HG03378 (cell line): ENCODE results near the gene ALAS1.
A peak's percentile ranks its signal among the peaks of the same experiment; 100 is the strongest.
"Not testable (repeated sequence)": the region's sequence is repeated elsewhere in the genome, so short reads cannot be mapped to it uniquely, and the experiment has no call there.

ENCODE experiments used
- ATAC-seq: cut with Tn5 transposase; IDR thresholded peaks from one replicate; pipeline ENCODE4 v1.9.1; 2021; ENCODE audit warnings: mild to moderate bottlenecking, moderate library complexity; ENCODE audit not compliant: unreplicated experiment

The ALAS1 gene

DNA sequence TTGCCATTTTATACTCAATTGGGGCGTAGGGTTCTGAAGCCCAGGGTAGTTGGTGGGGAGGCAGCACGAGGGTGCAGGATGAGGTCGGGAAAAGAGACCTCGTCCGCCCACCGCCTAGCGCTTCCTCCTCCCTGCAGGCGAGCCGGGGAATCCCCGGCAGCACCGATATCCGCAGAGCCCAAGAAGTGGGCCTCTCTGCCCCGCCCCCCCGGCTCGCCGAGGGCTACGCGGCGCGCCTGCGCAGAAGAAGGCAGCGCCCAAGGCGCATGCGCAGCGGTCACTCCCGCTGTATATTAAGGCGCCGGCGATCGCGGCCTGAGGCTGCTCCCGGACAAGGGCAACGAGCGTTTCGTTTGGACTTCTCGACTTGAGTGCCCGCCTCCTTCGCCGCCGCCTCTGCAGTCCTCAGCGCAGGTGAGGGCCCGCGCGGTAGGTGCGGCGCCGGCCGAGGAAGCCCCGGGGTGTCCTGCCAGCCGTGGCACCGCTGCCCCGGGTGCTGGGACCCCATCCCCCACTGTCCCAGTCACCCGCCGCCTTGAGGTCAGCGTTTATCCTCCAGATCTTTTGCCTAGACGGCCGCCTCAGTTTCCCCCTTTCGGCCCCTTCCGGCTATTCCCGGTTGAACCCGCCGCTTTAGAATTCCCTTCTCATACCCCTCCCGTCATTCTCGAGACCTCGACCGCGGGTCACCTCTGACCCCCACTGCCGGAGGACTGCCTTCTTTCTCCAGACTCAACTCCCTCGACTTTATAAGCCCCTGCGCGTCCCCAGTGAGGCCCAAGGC lies at the start of gene ALAS1:
Gene ALAS1 (plus strand): TSS at position 319 of the 784 bp plus-strand sequence. CDS start 1,082 bp downstream, outside the sequence.
- peak; percentile 82 for ATAC-seq

DNA sequence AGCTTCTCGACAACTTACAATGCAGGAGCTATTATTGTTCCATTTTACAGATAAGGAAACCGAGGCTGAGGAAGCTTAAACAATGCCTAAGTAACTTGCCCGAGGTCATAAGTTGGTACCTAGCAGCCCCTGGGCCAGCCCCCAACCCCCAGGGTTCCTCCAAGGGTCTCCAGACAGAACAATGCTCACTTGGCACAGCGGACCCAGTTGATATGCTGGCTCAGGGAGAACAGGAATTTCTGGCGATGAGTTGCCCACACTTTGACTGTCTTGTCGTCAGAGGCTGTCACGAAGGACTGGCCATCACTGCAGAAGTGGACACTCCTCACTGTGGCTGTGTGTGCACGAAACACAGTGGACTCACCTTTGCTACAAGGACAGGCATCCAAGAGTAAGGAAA lies 48.9 kb upstream of the ALAS1 start:
- no peak for ATAC-seq

DNA sequence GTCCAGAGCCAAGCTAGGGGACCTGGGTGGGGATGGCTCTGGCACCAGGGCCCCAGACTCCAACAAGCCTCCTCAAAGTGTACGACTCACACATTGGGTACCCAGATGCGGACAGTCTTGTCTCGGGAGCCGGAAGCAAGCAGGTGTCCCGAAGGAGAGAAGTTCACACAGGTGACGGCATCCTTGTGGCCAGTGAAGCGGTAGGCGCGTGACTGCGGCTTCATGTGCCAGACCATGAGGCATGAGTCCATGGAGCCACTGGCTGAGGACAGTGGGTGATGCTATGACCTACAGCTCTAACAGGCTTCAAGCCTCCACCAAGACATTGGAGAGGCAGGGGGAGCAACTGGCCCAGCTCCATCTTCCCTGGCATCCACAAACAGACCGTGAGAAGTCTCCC lies 48.2 kb upstream of the ALAS1 start:
- ATAC-seq, result no peak

DNA sequence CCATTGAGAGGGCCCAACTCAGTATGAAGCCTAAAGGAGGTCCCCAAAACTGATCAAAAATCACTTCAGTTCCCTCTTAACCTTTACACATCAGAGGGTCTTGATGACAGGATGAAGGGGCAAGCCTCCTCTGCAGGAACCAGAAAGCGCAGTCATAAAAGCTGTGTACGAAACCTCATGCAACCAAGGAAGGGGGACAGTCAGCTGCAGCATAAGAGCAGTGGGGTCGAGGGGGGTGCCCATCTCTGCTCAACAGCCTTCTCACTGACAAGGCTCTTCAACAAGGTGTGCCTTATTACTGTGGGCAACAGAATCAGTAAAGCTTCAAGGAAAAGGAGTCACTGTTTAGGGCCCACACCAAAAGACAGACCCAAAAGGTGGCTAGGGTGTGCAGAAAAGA lies 47.6 kb upstream of the ALAS1 start:
- no peak for ATAC-seq

DNA sequence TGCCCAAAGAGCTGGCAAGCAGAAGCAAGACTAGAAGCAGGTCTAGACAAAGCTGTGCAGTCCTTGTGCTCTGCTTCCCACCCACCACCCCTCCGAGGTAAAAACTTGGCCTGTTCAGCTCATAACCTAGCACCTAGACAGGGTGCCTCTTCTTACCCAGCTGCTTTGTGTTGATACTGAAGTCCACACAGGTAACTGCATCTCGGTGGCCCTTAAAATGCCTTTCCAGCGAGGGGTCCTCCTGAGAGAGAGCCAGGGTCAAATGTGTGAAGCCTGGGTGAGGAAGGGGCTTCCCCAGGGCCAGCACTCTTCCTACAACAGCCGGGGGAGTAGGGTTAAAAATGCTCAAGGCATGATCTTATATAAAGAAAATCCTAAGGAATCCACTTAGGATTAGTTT lies 47.1 kb upstream of the ALAS1 start:
- no peak for ATAC-seq

DNA sequence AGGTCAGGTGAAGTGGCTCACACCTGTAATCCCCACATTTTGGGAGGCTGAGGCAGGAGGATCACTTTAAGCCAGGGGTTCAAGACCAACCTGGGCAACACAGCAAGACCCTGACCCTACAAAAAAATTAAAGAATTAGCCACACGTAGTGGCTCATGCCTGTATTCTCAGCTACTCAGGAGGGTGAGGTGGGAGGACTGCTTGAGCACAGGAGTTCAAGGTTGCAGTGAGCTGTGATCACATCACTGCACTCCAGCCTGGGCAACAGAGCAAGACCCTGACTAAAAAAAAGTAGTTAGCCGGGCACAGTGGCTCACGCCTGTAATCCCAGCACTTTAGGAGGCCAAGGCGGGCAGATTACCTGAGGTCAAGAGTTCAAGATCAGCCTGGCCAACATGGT lies 46.0 kb upstream of the ALAS1 start:
- not testable (repeated sequence) for ATAC-seq

DNA sequence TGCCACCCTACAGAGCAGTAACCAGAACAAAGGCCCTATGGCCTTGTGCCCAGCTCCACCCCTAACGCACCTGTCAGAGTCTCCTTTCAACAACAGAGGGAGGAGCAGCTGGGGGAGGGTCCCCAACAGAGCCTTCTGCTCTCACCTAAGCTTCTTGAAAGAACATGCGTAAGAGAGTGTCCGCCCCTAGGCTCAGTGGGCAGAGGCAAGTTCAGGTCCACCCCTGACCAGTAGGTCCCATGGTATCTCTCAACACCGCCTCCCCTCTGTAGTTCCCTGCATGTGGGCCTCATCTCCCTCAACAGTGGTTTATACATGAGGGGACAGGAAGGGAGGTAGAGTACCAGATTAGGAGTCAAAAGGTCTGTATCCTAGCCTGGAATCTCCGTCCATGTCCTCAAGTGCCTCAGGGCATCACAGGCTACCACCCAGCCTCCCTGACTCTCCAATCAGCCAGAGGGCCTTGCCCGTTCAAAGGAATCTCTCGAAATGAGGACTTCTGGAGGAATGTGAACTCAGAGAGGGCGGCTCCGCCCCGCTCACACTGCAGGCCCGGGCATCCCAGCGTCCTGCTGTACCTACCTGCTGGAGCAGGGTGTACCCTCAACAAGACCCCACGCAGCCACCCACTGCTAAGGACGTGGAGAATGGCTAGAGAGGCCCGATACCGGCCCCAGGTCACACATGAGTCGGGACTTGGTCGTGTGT lies 44.4 kb upstream of the ALAS1 start:
- peak; percentile 25 for ATAC-seq

DNA sequence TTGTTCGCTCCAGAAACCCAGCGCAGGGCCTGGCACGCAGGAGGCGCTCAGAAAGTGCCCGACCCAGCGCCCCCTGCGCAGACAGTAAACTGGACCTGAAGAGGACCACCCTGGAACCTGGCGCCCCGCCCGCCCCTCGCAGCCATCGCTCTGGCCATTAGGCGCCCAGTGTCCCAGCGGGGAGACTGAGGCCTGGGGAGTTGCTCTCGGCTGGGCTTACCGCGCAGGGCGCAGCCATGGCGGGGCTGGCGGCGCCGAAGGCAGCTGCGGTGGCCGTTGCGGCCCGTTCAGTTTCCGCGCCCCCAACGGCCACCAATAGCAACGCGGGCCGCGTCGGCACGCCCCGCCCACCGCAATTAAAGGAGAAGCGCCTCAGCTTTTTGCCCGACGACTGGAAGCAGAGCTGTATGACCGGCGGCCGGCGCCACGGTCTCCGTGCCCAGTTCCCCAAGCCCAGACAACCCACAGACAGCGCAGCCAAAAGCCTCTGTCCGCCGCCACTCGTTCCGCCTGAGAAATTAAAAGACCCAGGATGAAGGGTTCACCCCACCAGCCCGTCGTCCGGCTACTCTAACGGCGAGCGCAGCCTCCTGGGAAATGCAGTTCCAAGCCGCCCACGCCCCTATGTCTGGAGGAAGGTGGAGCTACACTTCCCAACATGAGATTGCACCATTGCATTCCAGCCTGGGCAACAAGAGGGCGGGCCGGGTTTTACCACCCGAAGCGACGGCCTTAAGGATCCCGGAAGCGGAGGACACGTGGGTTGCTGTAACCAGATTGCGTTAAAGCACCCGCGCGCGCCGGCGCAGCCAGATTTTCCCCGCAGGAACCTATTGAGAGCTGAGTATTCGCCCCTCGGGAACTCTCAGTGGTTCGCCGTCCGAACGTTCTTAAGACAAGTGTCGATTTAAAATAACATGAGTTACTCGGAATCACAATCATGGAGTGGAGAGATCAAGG lies 43.5 kb upstream of the ALAS1 start, which contains the start of gene POC1A:
Gene POC1A (minus strand): TSS at position 289 of the 960 bp plus-strand sequence. CDS start 51 bp downstream, at position 238.
- peak; percentile 70 for ATAC-seq

DNA sequence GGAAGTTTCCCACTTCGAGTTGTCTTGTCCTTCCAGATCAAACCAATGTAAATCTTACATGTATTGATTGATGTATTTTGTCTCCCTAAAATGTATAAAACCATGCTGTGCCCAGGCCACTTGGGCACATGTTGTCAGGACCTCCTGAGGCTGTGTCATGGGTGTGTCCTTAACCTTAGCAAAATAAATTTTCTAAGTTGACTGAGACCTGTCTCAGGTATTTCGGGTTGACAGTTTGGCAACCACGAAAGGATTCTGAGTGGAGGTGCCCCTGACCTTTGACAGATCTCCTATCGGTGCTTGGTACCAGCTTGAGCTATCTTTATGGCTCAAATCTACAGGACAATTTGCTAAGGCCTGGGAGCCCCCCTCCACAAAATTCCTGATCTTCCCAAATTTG lies 42.0 kb upstream of the ALAS1 start:
- ATAC-seq, result no peak

DNA sequence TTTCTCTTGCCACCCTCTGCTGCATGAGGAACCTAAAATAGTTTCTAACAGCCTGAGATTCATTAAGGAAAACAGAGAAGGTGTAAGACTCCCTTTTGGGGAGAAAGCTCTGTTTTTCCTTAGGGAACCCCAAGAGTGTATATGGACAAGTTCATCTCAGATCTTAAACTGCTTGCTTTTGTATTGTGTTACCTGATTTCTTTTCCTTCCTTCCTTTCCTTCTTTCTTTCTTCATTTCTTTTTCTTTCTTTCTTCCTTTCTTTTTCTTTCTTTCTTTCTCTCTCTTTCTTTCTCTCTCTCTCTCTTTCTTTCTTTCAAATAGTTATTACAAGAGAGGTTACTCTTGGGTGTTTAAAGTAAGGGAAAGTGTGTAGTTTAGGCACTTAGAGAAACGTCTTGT lies 38.5 kb upstream of the ALAS1 start:
- no peak for ATAC-seq

DNA sequence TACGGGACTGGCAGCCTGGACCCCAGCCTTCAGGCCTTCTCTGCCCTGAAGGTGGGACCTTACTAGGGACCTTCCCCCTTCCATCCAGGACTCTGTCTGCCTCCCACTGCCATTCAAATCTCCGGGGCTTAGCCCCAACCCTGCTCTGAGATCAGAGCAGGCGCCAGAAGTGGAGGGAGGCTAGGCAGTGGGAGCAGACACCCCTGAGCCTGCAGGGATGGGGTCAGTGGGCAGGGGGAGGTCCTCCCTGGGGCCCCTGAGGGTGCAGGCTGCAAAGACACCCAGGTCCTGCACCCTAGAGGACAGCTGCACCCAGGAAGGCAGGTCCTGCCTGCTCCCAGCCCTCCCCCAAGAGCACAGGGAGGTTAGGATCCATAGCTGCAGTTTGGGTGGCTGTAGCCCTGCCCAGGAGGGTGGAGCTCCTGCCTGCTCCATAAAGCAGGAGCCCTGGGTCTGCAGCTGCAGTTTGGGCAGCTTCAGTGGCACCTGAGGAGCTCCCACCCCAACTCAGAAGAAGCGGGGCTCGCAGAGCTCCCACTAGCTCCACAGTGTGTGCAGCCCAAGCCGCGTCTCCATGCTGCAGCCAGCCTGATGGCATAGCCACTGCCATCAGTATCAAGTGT lies 35.6 kb upstream of the ALAS1 start:
- no peak for ATAC-seq

DNA sequence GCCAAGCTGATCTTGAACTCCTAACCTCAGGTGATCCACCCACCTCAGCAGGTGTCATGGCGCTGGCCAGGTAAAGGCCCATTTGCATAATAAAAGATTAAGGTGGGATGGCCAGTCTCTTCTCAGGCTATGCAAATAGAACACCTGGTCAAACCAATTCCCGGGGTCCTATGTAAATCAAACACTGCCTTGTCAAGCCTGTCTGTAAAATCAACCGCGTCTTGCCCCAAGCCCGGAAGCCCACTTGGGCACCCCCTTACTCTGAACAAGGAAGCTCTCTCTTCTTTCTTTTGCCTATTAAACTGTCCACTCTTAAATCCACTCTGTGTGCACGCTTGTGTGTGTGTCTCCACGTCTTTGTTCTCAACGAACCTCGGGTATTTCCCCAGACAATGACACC lies 30.7 kb upstream of the ALAS1 start:
- no peak for ATAC-seq

DNA sequence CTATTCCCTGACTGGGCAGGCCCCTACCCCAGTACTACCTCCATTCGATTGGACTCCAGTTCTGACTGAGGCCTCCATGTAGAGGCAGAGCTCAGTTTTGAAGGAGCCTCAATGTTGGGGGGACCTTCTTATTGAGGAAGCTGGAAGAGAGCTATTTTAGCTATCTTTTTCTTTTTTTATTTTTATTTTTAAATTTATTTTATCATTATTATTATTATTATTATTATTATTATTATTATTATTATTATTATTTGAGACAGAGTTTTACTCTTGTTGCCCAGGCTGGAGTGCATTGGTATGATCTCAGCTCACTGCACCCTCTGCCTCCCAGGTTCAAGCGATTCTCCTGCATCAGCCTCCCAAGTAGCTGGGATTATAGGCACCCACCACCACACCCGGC lies 27.7 kb upstream of the ALAS1 start:
- ATAC-seq, result not testable (repeated sequence)

DNA sequence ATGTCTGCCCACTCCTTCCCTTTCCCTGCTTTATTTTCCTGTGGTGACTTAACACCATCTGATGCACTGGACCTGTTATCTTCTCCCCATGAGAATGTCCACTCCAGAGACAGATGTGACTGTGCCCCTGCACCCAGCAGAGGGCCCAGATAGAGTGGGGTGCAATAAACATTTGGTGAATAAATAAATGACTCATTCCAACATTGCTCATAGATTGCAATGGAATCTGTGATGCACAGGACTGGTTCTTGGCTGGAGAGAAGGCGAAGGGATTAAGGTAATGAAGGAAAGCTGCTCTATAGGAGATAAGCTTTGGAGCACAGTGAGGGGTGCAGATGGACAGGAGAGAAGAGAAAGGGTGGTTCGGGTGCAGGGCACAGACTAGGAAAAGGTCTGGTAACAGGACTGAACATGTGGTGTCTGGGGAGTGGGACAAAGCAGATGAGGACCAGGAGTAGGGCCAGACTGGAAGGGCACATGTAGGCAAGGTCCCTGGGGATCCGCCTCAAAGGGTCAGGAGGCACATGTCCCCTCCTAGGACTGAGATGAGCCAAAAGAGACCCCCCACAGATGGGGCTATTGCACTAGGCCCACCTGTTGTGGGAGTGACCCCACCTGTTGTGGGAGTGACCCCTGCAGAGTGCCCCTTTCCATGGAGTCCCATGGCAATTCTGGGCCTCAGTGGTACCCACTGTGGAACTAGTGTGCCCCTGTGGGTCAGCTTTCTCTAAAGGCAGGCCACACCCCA lies 26.3 kb upstream of the ALAS1 start:
- ATAC-seq, result no peak

DNA sequence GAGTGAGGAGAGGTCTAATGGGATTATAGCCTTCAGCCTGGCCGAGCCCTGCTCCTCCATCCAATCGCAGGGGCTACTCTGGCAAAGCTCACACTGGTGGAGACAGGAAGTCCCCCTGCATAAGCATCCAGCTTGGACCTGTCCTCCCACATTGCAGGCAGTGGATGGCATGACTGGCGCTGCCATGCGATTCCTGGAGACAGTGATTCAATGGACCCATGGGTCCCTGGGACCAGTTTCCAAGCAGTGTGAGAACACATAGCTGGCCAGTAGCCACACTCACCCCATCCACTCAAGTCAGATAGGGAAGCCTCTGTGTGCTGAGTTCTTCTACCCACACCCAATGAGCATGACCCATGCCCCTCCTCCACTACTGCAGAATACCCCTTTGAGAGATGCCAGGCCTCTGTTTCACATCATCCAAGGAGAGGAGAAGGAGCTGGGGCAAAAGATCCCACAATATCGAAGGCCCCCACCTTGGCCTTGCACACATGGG lies 25.6 kb upstream of the ALAS1 start:
- ATAC-seq, result no peak

DNA sequence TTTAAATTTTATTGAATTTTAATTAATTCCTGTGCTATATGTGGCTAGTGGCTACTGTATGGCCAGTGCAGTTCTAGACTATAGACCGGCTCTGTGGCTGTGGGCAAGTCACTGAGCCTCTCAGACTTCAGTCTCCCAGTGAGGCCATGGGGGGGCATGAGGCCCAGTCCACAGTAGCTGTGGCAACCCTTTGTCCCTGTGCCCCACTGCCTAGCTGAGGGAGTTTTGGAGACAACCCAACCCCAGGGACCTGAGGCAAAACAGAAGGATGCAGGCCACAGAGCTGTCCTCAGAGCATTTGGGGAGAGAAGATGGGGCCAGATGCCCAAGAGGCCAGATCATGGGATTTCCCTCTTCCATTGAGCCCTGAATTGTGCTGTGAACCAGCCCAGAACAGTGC lies 24.9 kb upstream of the ALAS1 start:
- no peak for ATAC-seq

DNA sequence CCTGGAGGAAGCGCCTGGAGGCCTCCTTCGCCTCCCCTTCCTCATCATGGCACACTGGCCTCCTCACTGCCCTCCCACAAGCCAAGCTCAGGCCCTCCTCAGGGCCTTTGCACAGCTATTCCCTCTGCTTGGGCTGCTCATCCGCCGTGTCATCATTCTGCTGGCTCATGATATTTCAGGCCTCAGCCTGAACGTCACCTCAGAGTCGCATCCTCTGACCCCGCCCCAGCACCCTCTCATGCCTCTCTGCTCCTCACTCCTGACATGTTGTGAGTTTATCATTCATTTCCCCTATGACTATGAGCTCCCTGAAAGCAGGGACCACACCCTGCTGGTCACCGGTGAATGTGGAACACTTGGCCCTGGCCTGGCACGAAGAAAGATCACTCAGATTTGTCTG lies 23.1 kb upstream of the ALAS1 start:
- ATAC-seq, result no peak

DNA sequence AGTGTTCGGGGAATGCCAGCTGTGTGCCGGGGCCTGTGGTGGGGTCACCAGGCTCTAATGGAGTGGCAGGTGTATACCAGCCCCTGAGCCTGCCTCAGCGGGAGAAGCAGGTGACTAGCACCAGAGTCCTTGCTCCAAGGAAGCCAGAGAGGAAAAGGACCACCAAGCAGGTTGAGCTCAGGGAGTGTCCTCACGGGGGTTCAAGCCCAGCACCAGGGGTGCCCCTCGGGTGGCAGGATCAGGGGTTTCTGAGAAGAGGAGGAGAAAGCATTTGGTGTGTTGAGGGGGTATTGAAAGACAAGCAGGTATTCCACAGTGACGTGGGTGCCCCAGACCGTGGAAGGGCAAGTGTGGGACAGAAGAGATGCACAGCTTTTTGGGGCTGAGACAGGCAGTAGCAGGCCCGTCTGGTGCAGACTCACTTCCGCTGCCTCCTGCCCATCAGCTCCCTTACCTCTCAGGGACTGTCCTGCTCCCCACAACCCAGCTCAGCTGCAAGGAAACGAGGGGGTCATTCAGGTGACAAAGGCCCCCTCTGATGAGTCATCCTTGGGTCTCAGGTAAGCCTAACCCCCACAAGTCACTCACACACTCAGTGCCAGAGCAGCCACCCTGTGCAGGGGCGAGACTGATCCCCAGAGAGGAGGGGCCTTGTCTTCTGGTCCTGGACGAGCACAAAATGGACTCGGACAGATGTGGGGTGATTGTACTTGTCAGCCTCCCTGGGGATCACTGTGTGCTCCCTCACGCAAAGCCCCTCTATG lies 22.4 kb upstream of the ALAS1 start:
- ATAC-seq, result no peak

DNA sequence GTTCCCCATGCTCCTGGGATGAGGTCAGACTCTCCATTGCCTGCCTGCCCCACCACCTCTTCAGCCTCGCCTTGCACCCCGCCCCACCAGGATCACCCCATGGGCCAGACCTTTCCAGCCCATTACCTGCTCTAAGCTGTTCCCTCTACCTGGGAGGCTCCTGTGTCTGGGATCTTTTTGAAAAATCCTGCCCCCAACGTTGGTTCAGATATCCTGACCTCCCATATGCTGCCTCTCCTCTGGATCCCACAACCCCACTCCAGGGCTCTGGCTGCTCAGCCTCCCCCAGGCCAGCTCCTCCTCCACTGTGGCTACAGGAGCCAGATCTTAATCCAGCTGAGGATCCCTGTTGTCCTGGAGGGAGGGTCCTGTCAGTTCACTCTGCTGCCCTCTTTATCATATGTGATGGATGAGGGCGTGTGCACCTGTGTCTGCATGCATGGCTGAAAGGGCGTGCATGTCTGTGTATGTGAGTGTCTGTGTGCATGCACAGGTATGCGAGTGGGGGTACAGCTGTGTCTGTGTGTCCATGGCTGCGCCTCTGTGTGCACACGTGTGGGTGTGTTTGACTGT lies 21.7 kb upstream of the ALAS1 start:
- ATAC-seq, result no peak
